Stimulated activated CD4-positive, alpha-beta T cell treated with anti-CD3 and anti-CD28 coated beads, Interleukin-2, amount 100 ng/mL, for 24 hours (primary cell): ENCODE data around the gene SLC17A9.

Source experiments
- DNase-seq, 2 donors: peaks; one replicate each; pipeline ENCODE4 v3.0.0-alpha.2; 2020

The SLC17A9 gene

GRCh38 chr20:62969939-62970306 is 17.4 kb downstream of the SLC17A9 start:
- no peak for DNase-seq

- no peak for DNase-seq
Observed at GRCh38 chr20:62970307-62971210, 18.1 kb downstream of the SLC17A9 start.

- DNase-seq = no peak
Observed at GRCh38 chr20:62971211-62971949, 18.9 kb downstream of the SLC17A9 start.

GRCh38 chr20:62971950-62972844 is 19.7 kb downstream of the SLC17A9 start:
- peak; percentile 88 to 92 for DNase-seq

GRCh38 chr20:62972845-62973745 is 20.6 kb downstream of the SLC17A9 start:
- DNase-seq = no peak

- no peak for DNase-seq
Observed at GRCh38 chr20:62975251-62975760, 22.8 kb downstream of the SLC17A9 start.

- DNase-seq = no peak
Observed at GRCh38 chr20:62975812-62976508, 23.5 kb downstream of the SLC17A9 start.

GRCh38 chr20:62976886-62977285 is 24.4 kb downstream of the SLC17A9 start:
- DNase-seq = no peak

- peak; percentile 76 to 77 for DNase-seq
Observed at GRCh38 chr20:62977613-62978560, 25.4 kb downstream of the SLC17A9 start.

GRCh38 chr20:62978561-62978943 is 26.0 kb downstream of the SLC17A9 start:
- DNase-seq = no peak

- no peak for DNase-seq
Observed at GRCh38 chr20:62979310-62979709, 26.8 kb downstream of the SLC17A9 start.

GRCh38 chr20:62979876-62980373 is 27.4 kb downstream of the SLC17A9 start:
- DNase-seq = no peak

- DNase-seq = no peak
Observed at GRCh38 chr20:62980380-62980960, 28.0 kb downstream of the SLC17A9 start.

GRCh38 chr20:62980970-62981369 is 28.5 kb downstream of the SLC17A9 start:
- DNase-seq = peak; percentile 32 to 47

- DNase-seq = no peak
Observed at GRCh38 chr20:62982124-62983075, 29.9 kb downstream of the SLC17A9 start.

- DNase-seq = no peak
Observed at GRCh38 chr20:62983210-62983609, 30.7 kb downstream of the SLC17A9 start.

GRCh38 chr20:62984666-62985443 is 32.3 kb downstream of the SLC17A9 start:
- DNase-seq = no peak
